Body of pancreas (tissue), 4 donors: ENCODE data around the gene TXNL1. TPM values are rescaled to one million over a fixed set of nuclear protein-coding genes. Genes with fewer than 3 reads are reported as not detected.

ENCODE experiments used
- ATAC-seq: fragments of 150-250 bp; one replicate; pipeline ENCODE4 v1.9.1; 2016
- DNase-seq, 4 donors: peaks; one replicate each; pipeline ENCODE4 v3.0.0-alpha.2; 2019
- H3K27ac ChIP-seq, 4 donors: fragments of 200-600 bp; sonication (generic); 1 replicate in 3 of 4; 2 replicates in 1 of 4; pipeline versions ENCODE4 v1.5.1 to v1.6.1; 2016 to 2019; ENCODE audit warnings: mild to moderate bottlenecking in 1 of 4, mixed read lengths in 1 of 4, moderate library complexity in 1 of 4
- H3K27me3 ChIP-seq, 2 donors: fragments of 200-600 bp; sonication (generic); one replicate each; pipeline ENCODE4 v1.6.0; 2016; ENCODE audit warnings: mild to moderate bottlenecking in 1 of 2
- H3K36me3 ChIP-seq, 2 donors: fragments of 200-600 bp; sonication (generic); replicated peaks in 1 of 2; 2 replicates each; pipeline ENCODE4 v1.5.1; 2016; ENCODE audit warnings: low read depth in 2 of 2; ENCODE audit not compliant: insufficient read depth in 1 of 2
- H3K4me1 ChIP-seq: fragments of 200-600 bp; sonication (generic); one replicate; pipeline ENCODE4 v1.6.0; 2016
- H3K4me3 ChIP-seq, 2 donors: fragments of 200-600 bp; sonication (generic); 1 replicate in 1 of 2; 2 replicates in 1 of 2; pipeline ENCODE4 v1.5.1; 2016 to 2019
- H3K9me3 ChIP-seq, 3 donors: fragments of 200-600 bp; sonication (generic); 1 replicate in 2 of 3; 2 replicates in 1 of 3; pipeline ENCODE4 v1.5.1; 2016
- CTCF ChIP-seq, 7 experiments: fragments of 450-650 bp in 4 of 7; fragments of 200-600 bp in 3 of 7; sonication (generic) in 3 of 7; IDR thresholded peaks; one replicate each; pipeline ENCODE4 v1.5.1; 2016 to 2019; ENCODE audit warnings: antibody characterized with exemption in 7 of 7
- POLR2A ChIP-seq, 3 donors: fragments of 450-650 bp; IDR thresholded peaks; one replicate each; pipeline ENCODE4 v1.6.1; 2016; ENCODE audit warnings: antibody characterized with exemption in 3 of 3, mild to moderate bottlenecking in 2 of 3
- WGBS, 2 donors: methylation state at CpG; one replicate each; pipeline ENCODE4 v1.1.5; 2017; 5-methylcytosine and 5-hydroxymethylcytosine counted together
- intact Hi-C: fragments of 100-400 bp; cut with DNase I; formaldehyde crosslinking; loops from one replicate; pipeline ENCODE4 v1.15.1; 2023
- total RNA-seq, 2 donors: library from RNA; depleted of rRNA; stranded (reverse); fragments of >200 nt; gene quantifications; one replicate each; pipeline ENCODE4 v1.1.0, GENCODE V29; 2016

TXNL1 gene
- total RNA-seq, 2 donors from 2014 or later: 9.2 to 13.2 TPM

GRCh38 chr18:56672981-56673380 lies 34.6 kb upstream of the TXNL1 start:
- Histone ChIP-seq H3K4me1 (peaks cover 6% of the 10 kb centered on the region), H3K9me3 (no peaks in the 10 kb centered on the region), H3K27me3 (no peaks in the 10 kb centered on the region), H3K27ac (no peak overlapping the region), H3K4me3 (no peak overlapping the region), H3K36me3 (no peaks in the 10 kb centered on the region)
- DNase-seq (no peak), ATAC-seq (no peak)
- intact Hi-C loops: no loop called here
- WGBS, 2 donors: 84 to 86% methylated on average over 3 of the region's 3 CpGs
- TF ChIP-seq POLR2A (IDR thresholded peaks at IDR 0.05) (no peak), CTCF (IDR thresholded peaks at IDR 0.05) (no peak)

- H3K27ac ChIP-seq: no peak overlapping the region
- 74 to 82% methylated on average over 8 of the region's 8 CpGs for WGBS, 2 donors
- peaks cover 6% of the 10 kb centered on the region for H3K4me1 ChIP-seq
- DNase-seq (no peak), ATAC-seq (no peak)
- H3K27me3 ChIP-seq: no peaks in the 10 kb centered on the region
- H3K4me3 ChIP-seq: no peak overlapping the region
- no peaks in the 10 kb centered on the region for H3K9me3 ChIP-seq
- intact Hi-C loops: no loop called here
- TF ChIP-seq POLR2A (IDR thresholded peaks at IDR 0.05) (no peak), CTCF (IDR thresholded peaks at IDR 0.05) (no peak)
- no peaks in the 10 kb centered on the region for H3K36me3 ChIP-seq
Measured at GRCh38 chr18:56672391-56672790, 34.0 kb upstream of the TXNL1 start.

GRCh38 chr18:56662902-56663301 lies 24.5 kb upstream of the TXNL1 start:
- WGBS, 2 donors: 39 to 54% methylated on average over 2 of the region's 2 CpGs
- ATAC-seq: no peak

GRCh38 chr18:56662502-56662901 lies 24.1 kb upstream of the TXNL1 start:
- H3K4me3 ChIP-seq: no peak overlapping the region
- TF ChIP-seq CTCF (IDR thresholded peaks at IDR 0.05) (no peak), POLR2A (IDR thresholded peaks at IDR 0.05) (no peak)
- no peaks in the 10 kb centered on the region for H3K9me3 ChIP-seq
- H3K36me3 ChIP-seq: no peaks in the 10 kb centered on the region
- no peak overlapping the region for H3K27ac ChIP-seq
- no peaks in the 10 kb centered on the region for H3K27me3 ChIP-seq
- ATAC-seq (no peak), DNase-seq (no peak)
- intact Hi-C loops: no loop called here
- H3K4me1 ChIP-seq: peaks cover 20% of the 10 kb centered on the region
- 60 to 63% methylated on average over 5 of the region's 5 CpGs for WGBS, 2 donors

More at GRCh38 chr18:56662902-56663301, 24.5 kb upstream of the TXNL1 start:
- DNase-seq: no peak
- no peak for TF ChIP-seq POLR2A (IDR thresholded peaks at IDR 0.05)
- TF ChIP-seq CTCF (IDR thresholded peaks at IDR 0.05): no peak
- H3K4me3 ChIP-seq: no peak overlapping the region
- no peaks in the 10 kb centered on the region for H3K9me3 ChIP-seq
- peaks cover 20% of the 10 kb centered on the region for H3K4me1 ChIP-seq
- H3K27ac ChIP-seq: no peak overlapping the region
- no peaks in the 10 kb centered on the region for H3K27me3 ChIP-seq
- intact Hi-C loops: no loop called here
- H3K36me3 ChIP-seq: no peaks in the 10 kb centered on the region

- peaks cover 20% of the 10 kb centered on the region for H3K4me1 ChIP-seq
- no peak overlapping the region for H3K27ac ChIP-seq
- H3K9me3 ChIP-seq: no peaks in the 10 kb centered on the region
- 21 to 40% methylated on average over 4 of the region's 4 CpGs for WGBS, 2 donors
- DNase-seq (no peak), ATAC-seq (no peak)
- no peaks in the 10 kb centered on the region for H3K36me3 ChIP-seq
- no peak overlapping the region for H3K4me3 ChIP-seq
- intact Hi-C loops: no loop called here
- no peak for TF ChIP-seq POLR2A (IDR thresholded peaks at IDR 0.05)
- TF ChIP-seq CTCF (IDR thresholded peaks at IDR 0.05): no peak
- H3K27me3 ChIP-seq: no peaks in the 10 kb centered on the region
Measured at GRCh38 chr18:56662063-56662408, 23.6 kb upstream of the TXNL1 start.
